ENCODE results near the gene RNF220. TPM values are rescaled to one million over a fixed set of nuclear protein-coding genes. Genes with fewer than 3 reads are reported as not detected.

Gene RNF220
- polyA plus RNA-seq, 1 donor: 59.6 TPM

GRCh38 chr1:44407430-44408211 lies 2.6 kb downstream of the RNF220 start:
- DNase-seq: peak; percentile 15

GRCh38 chr1:44408212-44408582 lies 3.1 kb downstream of the RNF220 start:
- peak; percentile 24 for DNase-seq

- no peak for DNase-seq
These were observed 3.9 kb downstream of the RNF220 start for GRCh38 chr1:44408632-44409602.

GRCh38 chr1:44409757-44410156 lies 4.7 kb downstream of the RNF220 start:
- DNase-seq: no peak

GRCh38 chr1:44411861-44412260 lies 6.8 kb downstream of the RNF220 start:
- DNase-seq: no peak

- no peak for DNase-seq
These were observed 7.5 kb downstream of the RNF220 start for GRCh38 chr1:44412601-44413000.

GRCh38 chr1:44413740-44414139 lies 8.7 kb downstream of the RNF220 start:
- no peak for DNase-seq

GRCh38 chr1:44415013-44415412 lies 10.0 kb downstream of the RNF220 start:
- DNase-seq: no peak

GRCh38 chr1:44416408-44416807 lies 11.4 kb downstream of the RNF220 start:
- DNase-seq: no peak

- DNase-seq: no peak
These were observed 12.4 kb downstream of the RNF220 start for GRCh38 chr1:44417351-44418021.

- no peak for DNase-seq
These were observed 13.1 kb downstream of the RNF220 start for GRCh38 chr1:44418022-44418673.

GRCh38 chr1:44419901-44420300 lies 14.8 kb downstream of the RNF220 start:
- DNase-seq: no peak

GRCh38 chr1:44420535-44420934 lies 15.5 kb downstream of the RNF220 start:
- DNase-seq: no peak

GRCh38 chr1:44421446-44421884 lies 16.4 kb downstream of the RNF220 start:
- no peak for DNase-seq

GRCh38 chr1:44422161-44422560 lies 17.1 kb downstream of the RNF220 start:
- no peak for DNase-seq

GRCh38 chr1:44423591-44424537 lies 18.8 kb downstream of the RNF220 start:
- DNase-seq: no peak

- DNase-seq: no peak
These were observed 19.7 kb downstream of the RNF220 start for GRCh38 chr1:44424747-44425146.

GRCh38 chr1:44425341-44426082 lies 20.5 kb downstream of the RNF220 start:
- no peak for DNase-seq

- no peak for DNase-seq
These were observed 26.8 kb downstream of the RNF220 start for GRCh38 chr1:44431861-44432260.

- DNase-seq: no peak
These were observed 28.2 kb downstream of the RNF220 start for GRCh38 chr1:44433209-44433608.

All from hindlimb muscle (tissue), 1 donor.